T-helper 17 cell (primary cell): ENCODE results near the gene UBR3. TPM values are rescaled to one million over a fixed set of nuclear protein-coding genes. Genes with fewer than 3 reads are reported as not detected.
A peak's percentile ranks its signal among the peaks of the same experiment; 100 is the strongest.

Source experiments
- ATAC-seq: fragments of 150-1000 bp; cut with Tn5 transposase; 2 replicates; pipeline ENCODE4 v1.10.0; 2021; ENCODE audit warnings: mild to moderate bottlenecking, moderate library complexity
- DNase-seq, 3 donors: peaks; one replicate each; pipeline versions ENCODE4 v3.0.0 to v3.0.0-alpha.2; 2020 to 2021
- H3K9me3 ChIP-seq: one replicate; pipeline ENCODE4 v1.7.0; 2013; ENCODE audit warnings: low read length, mild to moderate bottlenecking; ENCODE audit not compliant: control insufficient read depth, poor library complexity, severe bottlenecking
- H3K27ac Mint-ChIP-seq: one replicate; pipeline ENCODE4 v1.8.0; 2022; ENCODE audit warnings: mild to moderate bottlenecking, moderate library complexity, mixed read lengths
- H3K27me3 Mint-ChIP-seq: one replicate; pipeline ENCODE4 v1.8.0; 2022; ENCODE audit warnings: mixed read lengths
- H3K36me3 Mint-ChIP-seq: one replicate; pipeline ENCODE4 v1.8.0; 2022; ENCODE audit warnings: low read depth, mixed read lengths
- H3K4me1 Mint-ChIP-seq: one replicate; pipeline ENCODE4 v1.8.0; 2022; ENCODE audit warnings: mild to moderate bottlenecking, mixed read lengths
- H3K4me3 Mint-ChIP-seq: one replicate; pipeline ENCODE4 v1.8.0; 2022; ENCODE audit warnings: mild to moderate bottlenecking, moderate library complexity, mixed read lengths
- total RNA-seq, 4 donors: library from RNA in 2 of 4; stranded (reverse) in 2 of 4; gene quantifications; one replicate each; pipeline ENCODE4 v1.2.3 and lab custom pipeline; 2022 to 2026

UBR3 gene, protein sequence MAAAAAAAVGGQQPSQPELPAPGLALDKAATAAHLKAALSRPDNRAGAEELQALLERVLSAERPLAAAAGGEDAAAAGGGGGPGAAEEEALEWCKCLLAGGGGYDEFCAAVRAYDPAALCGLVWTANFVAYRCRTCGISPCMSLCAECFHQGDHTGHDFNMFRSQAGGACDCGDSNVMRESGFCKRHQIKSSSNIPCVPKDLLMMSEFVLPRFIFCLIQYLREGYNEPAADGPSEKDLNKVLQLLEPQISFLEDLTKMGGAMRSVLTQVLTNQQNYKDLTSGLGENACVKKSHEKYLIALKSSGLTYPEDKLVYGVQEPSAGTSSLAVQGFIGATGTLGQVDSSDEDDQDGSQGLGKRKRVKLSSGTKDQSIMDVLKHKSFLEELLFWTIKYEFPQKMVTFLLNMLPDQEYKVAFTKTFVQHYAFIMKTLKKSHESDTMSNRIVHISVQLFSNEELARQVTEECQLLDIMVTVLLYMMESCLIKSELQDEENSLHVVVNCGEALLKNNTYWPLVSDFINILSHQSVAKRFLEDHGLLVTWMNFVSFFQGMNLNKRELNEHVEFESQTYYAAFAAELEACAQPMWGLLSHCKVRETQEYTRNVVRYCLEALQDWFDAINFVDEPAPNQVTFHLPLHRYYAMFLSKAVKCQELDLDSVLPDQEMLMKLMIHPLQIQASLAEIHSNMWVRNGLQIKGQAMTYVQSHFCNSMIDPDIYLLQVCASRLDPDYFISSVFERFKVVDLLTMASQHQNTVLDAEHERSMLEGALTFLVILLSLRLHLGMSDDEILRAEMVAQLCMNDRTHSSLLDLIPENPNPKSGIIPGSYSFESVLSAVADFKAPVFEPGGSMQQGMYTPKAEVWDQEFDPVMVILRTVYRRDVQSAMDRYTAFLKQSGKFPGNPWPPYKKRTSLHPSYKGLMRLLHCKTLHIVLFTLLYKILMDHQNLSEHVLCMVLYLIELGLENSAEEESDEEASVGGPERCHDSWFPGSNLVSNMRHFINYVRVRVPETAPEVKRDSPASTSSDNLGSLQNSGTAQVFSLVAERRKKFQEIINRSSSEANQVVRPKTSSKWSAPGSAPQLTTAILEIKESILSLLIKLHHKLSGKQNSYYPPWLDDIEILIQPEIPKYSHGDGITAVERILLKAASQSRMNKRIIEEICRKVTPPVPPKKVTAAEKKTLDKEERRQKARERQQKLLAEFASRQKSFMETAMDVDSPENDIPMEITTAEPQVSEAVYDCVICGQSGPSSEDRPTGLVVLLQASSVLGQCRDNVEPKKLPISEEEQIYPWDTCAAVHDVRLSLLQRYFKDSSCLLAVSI (N-terminal part only)
- total RNA-seq (10 to 100 TPM; 33.6 to 34.9 TPM), total RNA-seq (lab: John Stamatoyannopoulos, UW) (96.0 to 116 reads per million in 2 donors)

DNA sequence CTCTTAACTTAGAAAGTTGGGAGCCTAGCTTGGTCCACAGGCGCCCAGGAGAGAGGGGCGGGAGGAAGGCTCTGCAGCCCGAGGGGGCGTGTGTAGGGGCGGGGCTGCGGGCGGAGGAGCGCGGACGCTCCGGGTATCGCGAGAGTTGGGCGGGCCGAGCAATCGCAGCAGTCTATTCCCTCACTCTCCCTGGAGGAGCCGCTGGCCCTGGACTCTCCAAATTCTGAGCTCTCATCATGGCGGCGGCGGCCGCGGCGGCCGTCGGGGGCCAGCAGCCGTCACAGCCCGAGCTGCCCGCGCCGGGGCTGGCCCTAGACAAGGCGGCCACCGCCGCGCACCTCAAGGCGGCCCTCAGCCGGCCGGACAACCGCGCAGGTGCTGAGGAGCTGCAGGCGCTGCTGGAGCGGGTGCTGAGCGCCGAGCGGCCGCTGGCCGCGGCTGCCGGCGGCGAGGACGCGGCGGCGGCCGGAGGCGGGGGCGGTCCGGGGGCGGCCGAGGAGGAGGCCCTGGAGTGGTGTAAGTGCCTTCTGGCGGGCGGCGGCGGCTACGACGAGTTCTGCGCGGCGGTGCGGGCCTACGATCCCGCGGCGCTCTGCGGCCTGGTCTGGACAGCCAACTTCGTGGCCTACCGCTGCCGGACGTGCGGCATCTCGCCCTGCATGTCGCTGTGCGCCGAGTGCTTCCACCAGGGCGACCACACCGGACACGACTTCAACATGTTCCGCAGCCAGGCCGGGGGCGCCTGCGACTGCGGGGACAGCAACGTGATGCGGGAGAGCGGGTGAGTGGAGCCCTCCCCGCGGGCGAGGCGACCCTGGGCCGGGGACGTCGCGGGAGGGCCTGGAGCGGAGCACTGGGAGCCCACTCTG lies at the start of gene UBR3:
TSS of gene UBR3 (plus strand) at position 183 of the 869 bp plus-strand sequence. CDS start at position 237, 54 bp downstream.
- peak within 1 kb of the TSS; percentile 100 for H3K4me3 Mint-ChIP-seq
- H3K4me1 Mint-ChIP-seq = peaks cover 50% of the 10 kb centered on the region
- DNase-seq (peak; percentile 82 to 88 (median 86)), ATAC-seq (peak; percentile 86)
- H3K27ac Mint-ChIP-seq = peak within 1 kb of the TSS; percentile 98
- H3K27me3 Mint-ChIP-seq = no peaks in the 10 kb centered on the region
- no peaks in the 10 kb centered on the region for H3K9me3 ChIP-seq
- H3K36me3 Mint-ChIP-seq = peaks cover 3% of the 10 kb centered on the region

DNA sequence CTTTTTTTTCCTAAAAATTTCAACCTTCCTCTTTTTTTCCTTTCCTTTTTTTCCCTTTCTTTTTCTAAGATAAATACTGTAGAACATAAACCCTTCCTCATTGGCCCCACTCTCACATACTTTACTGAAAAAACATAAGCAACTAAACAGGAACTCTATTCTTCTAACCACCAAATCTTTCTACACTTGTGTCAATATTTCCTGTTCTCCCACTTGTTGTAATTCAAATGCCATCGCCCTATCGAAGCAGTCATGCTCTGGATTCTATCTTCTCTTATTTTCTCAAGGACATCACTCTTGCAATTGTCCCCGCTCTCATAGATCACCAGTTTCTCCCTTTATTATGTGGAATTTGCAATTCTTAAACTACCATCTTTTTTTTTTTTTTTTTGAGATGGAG lies 48.8 kb upstream of the UBR3 start:
- no peak overlapping the region for H3K27ac Mint-ChIP-seq
- no peak for ATAC-seq
- H3K9me3 ChIP-seq = no peaks in the 10 kb centered on the region
- no peak for DNase-seq
- no peaks in the 10 kb centered on the region for H3K4me1 Mint-ChIP-seq
- H3K4me3 Mint-ChIP-seq = no peak overlapping the region
- H3K27me3 Mint-ChIP-seq = peaks cover 14% of the 10 kb centered on the region
- peaks cover 2% of the 10 kb centered on the region for H3K36me3 Mint-ChIP-seq

DNA sequence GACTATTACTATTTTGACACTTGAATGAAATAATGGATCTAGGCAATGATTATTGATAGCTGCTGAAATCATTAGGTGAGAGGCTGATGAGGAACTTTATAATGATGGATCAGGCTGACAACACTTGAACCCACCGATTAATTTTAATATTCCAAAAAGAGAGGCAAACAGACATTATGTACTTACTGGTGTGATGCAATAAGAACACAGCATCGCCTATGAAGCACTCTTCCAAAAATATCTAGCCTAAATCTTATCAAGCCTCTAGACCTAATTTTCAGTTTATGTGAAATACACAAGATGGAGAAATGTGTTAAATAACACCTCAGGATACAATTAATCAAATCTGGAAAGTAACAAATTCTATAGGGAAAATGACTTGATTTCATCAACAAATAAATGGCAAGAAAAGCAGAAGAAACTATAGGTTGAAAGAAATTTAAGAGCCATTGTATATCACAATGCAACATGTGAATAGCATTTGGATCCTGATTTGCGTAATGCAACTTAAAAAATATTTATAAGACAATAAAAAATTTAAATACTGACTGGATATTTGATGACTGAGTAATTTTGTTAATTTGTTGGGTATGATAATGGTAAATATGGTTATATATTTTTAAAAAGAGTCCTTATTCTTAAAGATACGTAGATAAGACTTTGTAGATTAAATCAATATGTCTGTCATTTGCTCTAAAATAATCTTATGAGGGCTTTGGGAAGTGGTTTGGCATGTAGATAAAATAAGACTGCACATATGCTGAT lies 45.8 kb upstream of the UBR3 start:
- ATAC-seq (no peak), DNase-seq (no peak)
- H3K9me3 ChIP-seq = no peaks in the 10 kb centered on the region
- Mint-ChIP-seq H3K27ac (no peak overlapping the region), H3K4me1 (no peaks in the 10 kb centered on the region), H3K4me3 (no peak overlapping the region), H3K27me3 (peaks cover 14% of the 10 kb centered on the region), H3K36me3 (peaks cover 2% of the 10 kb centered on the region)

DNA sequence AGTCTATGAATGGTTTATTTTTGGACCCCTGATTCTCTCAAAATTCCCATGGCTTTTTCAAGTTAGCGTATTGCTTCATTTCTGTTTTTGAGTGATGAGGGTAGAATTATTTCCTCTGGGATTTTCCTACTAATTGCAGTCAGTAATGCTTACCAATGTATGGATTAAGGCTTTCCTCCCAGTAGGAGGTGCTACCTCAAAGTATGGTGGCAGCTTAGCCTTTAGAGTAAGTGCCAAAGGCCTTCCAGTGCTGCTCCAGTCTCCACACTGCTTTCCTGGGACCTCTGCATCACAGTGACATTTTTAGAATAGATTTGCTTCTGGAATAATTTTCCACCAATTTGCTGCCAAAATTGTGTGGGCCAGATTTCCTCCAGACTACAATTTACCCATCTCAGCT lies 44.7 kb upstream of the UBR3 start:
- H3K36me3 Mint-ChIP-seq = peaks cover 2% of the 10 kb centered on the region
- no peak for ATAC-seq
- no peak for DNase-seq
- H3K4me1 Mint-ChIP-seq = no peaks in the 10 kb centered on the region
- H3K9me3 ChIP-seq = no peaks in the 10 kb centered on the region
- H3K27me3 Mint-ChIP-seq = peaks cover 14% of the 10 kb centered on the region
- H3K27ac Mint-ChIP-seq = no peak overlapping the region
- H3K4me3 Mint-ChIP-seq = no peak overlapping the region

DNA sequence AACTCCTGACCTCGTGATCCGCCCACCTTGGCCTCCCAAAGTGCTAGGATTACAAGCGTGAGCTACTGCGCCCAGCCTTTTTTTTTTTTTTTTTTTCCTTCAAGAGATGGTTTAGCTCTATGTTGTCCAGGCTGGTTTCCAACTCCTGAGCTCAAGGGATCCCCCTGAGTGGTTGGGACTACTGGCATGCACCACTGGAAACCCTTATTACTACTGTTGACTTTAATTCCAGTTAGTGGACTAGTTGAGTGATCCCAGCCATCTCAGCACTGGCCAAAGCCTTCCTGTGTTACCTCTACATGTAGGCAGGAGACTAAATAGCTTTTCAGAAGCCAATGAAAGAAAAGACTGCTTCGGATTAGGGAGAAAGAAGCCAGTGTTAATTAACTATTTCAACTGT lies 36.7 kb upstream of the UBR3 start:
- Mint-ChIP-seq H3K4me1 (peaks cover 5% of the 10 kb centered on the region), H3K36me3 (no peaks in the 10 kb centered on the region), H3K27ac (no peak overlapping the region), H3K27me3 (peaks cover 26% of the 10 kb centered on the region), H3K4me3 (no peak overlapping the region)
- DNase-seq (no peak), ATAC-seq (no peak)
- no peaks in the 10 kb centered on the region for H3K9me3 ChIP-seq

DNA sequence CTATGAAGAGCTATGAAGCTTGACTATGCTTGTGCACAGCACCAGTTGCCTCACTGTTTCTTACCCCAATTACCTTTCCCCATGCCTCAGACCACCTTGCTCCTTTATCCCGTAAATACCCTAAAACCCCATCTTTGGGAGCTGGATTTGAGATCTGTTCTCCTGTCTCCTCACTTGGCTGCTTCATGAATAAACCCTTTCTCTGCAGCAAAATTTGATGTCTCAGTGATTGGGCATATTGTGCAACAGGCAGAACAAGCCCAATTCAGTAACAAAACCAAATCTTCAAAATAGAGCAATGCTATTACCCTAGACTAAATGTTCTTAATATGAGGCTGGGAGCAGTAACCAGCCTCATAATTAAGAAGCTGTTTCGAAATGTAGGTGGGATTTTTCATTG lies 32.1 kb upstream of the UBR3 start:
- peaks cover 7% of the 10 kb centered on the region for H3K27me3 Mint-ChIP-seq
- ATAC-seq (no peak), DNase-seq (no peak)
- no peak overlapping the region for H3K27ac Mint-ChIP-seq
- peaks cover 13% of the 10 kb centered on the region for H3K4me1 Mint-ChIP-seq
- no peak overlapping the region for H3K4me3 Mint-ChIP-seq
- no peaks in the 10 kb centered on the region for H3K36me3 Mint-ChIP-seq
- no peaks in the 10 kb centered on the region for H3K9me3 ChIP-seq

DNA sequence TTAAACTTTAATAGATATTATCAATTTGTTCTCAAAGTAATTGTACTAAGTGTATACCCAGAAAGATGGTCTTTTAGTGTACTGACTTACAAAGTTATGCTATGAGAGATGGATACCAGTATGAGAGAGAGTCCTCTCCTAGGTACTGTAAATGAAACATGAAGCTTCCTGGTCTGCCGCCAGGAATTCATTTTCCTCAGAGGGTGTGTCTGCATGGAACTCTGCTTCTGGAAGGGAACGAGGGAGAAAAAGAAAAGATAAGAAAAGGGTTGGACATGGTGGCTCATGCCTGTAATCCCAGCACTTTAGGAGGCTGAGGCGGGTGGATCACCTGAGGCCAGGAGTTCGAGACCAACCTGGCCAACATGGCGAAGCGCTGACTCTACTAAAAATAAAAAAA lies 30.8 kb upstream of the UBR3 start:
- no peak for DNase-seq
- Mint-ChIP-seq H3K4me1 (peaks cover 15% of the 10 kb centered on the region), H3K36me3 (no peaks in the 10 kb centered on the region), H3K27me3 (peaks cover 7% of the 10 kb centered on the region), H3K4me3 (no peak overlapping the region), H3K27ac (no peak overlapping the region)
- no peaks in the 10 kb centered on the region for H3K9me3 ChIP-seq
- ATAC-seq = no peak

DNA sequence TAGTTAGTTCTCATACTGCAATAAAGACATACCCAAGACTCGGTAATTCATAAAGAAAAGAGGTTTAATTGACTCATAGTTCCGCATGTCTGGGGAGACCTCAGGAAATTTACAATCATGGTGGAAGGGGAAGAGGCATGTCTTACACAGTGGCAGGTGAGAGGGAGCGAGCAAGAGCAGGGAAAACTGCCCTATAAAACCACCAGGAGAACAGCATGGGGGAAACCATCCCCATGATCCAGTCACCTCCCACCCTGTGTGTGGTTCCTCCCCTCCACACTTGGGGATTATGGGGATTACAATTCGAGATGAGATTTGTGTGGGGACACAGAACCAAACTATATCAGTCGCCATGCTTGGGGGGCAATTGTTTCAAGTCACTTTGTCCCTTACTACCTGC lies 29.7 kb upstream of the UBR3 start:
- peaks cover 17% of the 10 kb centered on the region for H3K4me1 Mint-ChIP-seq
- DNase-seq (no peak), ATAC-seq (no peak)
- peaks cover 7% of the 10 kb centered on the region for H3K27me3 Mint-ChIP-seq
- peak overlapping the region; percentile 68 for H3K4me3 Mint-ChIP-seq
- peak overlapping the region; percentile 95 for H3K27ac Mint-ChIP-seq
- no peaks in the 10 kb centered on the region for H3K36me3 Mint-ChIP-seq
- no peaks in the 10 kb centered on the region for H3K9me3 ChIP-seq

DNA sequence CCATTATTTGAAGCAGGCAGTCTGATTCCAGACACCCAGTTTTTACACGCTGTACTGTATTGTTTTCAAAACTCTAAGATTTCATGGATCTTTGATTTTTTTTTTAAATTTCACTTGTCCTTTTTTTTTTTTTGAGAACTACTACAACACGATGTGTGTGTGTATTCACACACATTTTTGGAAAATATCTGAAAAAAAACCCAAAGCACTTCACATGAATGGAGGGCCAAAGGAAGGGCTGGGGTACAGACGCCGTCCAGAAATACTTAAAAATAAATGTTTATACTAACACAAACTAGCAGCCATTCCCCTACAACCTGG lies 28.9 kb upstream of the UBR3 start:
- Mint-ChIP-seq H3K4me1 (peaks cover 17% of the 10 kb centered on the region), H3K27ac (peak overlapping the region; percentile 95), H3K36me3 (no peaks in the 10 kb centered on the region), H3K4me3 (peak overlapping the region; percentile 93), H3K27me3 (peaks cover 7% of the 10 kb centered on the region)
- no peak for ATAC-seq
- no peak for DNase-seq
- no peaks in the 10 kb centered on the region for H3K9me3 ChIP-seq

DNA sequence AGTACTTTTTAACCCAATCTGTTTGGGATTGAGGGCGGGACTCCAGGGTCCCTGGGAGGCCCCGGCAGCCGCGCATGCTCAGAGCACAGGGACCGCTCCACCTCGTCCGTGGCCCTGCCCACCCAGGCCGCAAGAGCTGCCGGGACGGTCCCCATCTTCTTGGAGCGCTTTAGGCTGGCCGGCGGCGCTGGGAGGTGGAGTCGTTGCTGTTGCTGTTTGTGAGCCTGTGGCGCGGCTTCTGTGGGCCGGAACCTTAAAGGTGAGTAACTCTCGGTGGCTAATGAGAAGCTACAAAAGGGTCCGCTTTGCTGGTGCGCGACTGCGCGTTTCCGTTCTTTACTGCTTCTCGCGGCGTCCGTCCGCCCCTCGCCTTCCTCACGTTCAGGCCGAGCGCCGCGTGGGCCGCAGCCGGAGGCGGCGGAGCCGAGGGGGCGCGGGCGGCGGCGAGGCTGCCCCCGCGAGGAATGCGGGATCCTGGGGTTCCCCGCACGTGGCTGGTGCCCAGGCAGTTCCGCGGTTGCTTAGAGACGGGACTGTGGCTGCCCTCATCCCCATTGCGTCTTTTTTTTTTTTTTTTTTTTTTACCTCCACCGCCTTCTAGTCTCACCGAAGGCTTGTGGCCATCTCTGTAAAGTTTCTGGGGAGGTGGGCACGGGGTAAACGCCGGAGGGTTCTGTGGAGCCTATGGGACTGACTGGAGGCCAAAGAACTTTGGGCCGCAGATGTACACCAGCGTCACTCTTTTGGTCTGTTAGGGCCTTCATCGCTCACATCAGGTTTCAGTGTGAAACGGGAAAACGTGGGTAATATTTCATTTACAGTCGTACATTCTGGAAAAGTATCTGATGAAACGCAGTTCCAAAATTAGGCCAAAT lies 28.3 kb upstream of the UBR3 start, which contains the start of gene SSB:
TSS of gene SSB (plus strand) at position 154 of the 875 bp plus-strand sequence. CDS start 2,090 bp downstream, outside the sequence.
- H3K9me3 ChIP-seq = no peaks in the 10 kb centered on the region
- peak within 1 kb of the TSS; percentile 95 for H3K27ac Mint-ChIP-seq
- H3K4me3 Mint-ChIP-seq = peak within 1 kb of the TSS; percentile 93
- DNase-seq = peak; percentile 83 to 88 (median 87)
- peaks cover 7% of the 10 kb centered on the region for H3K27me3 Mint-ChIP-seq
- peaks cover 17% of the 10 kb centered on the region for H3K4me1 Mint-ChIP-seq
- H3K36me3 Mint-ChIP-seq = no peaks in the 10 kb centered on the region
- ATAC-seq = peak; percentile 94

DNA sequence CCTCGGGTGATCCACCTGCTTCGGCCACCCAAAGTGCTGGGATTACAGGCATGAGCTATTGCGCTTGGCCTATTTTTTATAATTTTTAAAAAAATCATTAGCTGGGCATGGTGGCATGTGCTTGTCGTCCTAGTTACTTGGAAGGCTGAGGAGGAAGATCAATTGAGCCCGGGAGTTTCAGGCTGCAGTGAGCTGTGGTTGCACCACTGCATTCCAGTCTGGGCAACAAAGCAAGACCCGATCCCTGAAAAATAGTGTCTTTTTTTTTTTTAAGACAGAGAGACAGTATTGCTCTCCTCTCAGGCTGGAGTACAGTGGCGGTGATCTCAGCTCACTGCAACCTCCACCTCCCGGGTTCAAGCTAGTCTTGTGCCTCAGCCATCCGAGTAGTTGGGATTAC lies 23.8 kb upstream of the UBR3 start:
- peaks cover 16% of the 10 kb centered on the region for H3K4me1 Mint-ChIP-seq
- H3K27me3 Mint-ChIP-seq = no peaks in the 10 kb centered on the region
- DNase-seq = no peak
- peaks cover 3% of the 10 kb centered on the region for H3K36me3 Mint-ChIP-seq
- no peak overlapping the region for H3K27ac Mint-ChIP-seq
- H3K9me3 ChIP-seq = no peaks in the 10 kb centered on the region
- H3K4me3 Mint-ChIP-seq = no peak overlapping the region
- ATAC-seq = no peak
